Lower leg skin (tissue), 3 donors: ENCODE measurements around the gene EPG5.

Experiments used
- CTCF ChIP-seq, 3 donors: fragments of 450-650 bp; IDR thresholded peaks; one replicate each; pipeline ENCODE4 v1.5.1; 2016; ENCODE audit warnings: antibody characterized with exemption in 3 of 3, mild to moderate bottlenecking in 3 of 3, moderate library complexity in 2 of 3
- POLR2A ChIP-seq, 2 donors: fragments of 450-650 bp; IDR thresholded peaks; one replicate each; pipeline ENCODE4 v1.6.1; 2016 to 2017; ENCODE audit warnings: antibody characterized with exemption in 2 of 2, mild to moderate bottlenecking in 1 of 2, moderate library complexity in 1 of 2

GRCh38 chr18:46007165-46007564 is 40.0 kb upstream of the EPG5 start:
- TF ChIP-seq CTCF (IDR thresholded peaks at IDR 0.05): no peak
- no peak for TF ChIP-seq POLR2A (IDR thresholded peaks at IDR 0.05)
